ENCODE measurements around the gene RFLNA. TPM values are rescaled to one million over a fixed set of nuclear protein-coding genes. Genes with fewer than 3 reads are reported as not detected.

Gene RFLNA
- polyA plus RNA-seq, 1 donor (not counting 4 experiments of a cell fraction or from before 2014, with no cell fraction given): 1.1 TPM

- dilution Hi-C loops (cut with MboI; ENCODE audit: extremely low pct_ligation_motif_present, low sequenced_read_pairs): no loop called here
- no peaks in the 10 kb centered on the region for H3K9me3 ChIP-seq (ENCODE audit: control insufficient read depth, low read depth, low read length)
- FAIRE-seq (no peak), DNase-seq (ENCODE audit: low read depth, low spot score) (no peak)
- H3K27ac ChIP-seq (ENCODE audit: control insufficient read depth, insufficient read depth, low read length): no peak overlapping the region
- H2AFZ ChIP-seq (ENCODE audit: control insufficient read depth, low read length): no peak overlapping the region
- H3K36me3 ChIP-seq (ENCODE audit: control insufficient read depth in 2 of 2, extremely low read depth in 1 of 2, insufficient read depth in 2 of 2, low read length in 2 of 2): no peaks in the 10 kb centered on the region
- H3K4me3 ChIP-seq (ENCODE audit: control insufficient read depth in 2 of 3, extremely low read depth in 1 of 3, insufficient read depth in 2 of 3, low read depth in 1 of 3, low read length in 3 of 3): no peak overlapping the region
- H4K20me1 ChIP-seq (ENCODE audit: control insufficient read depth, extremely low read depth, insufficient read depth, low read length): no peaks in the 10 kb centered on the region
- TF ChIP-seq EZH2 (IDR thresholded peaks at IDR 0.05; ENCODE audit: low read length) (no peak), CTCF (optimal IDR thresholded peaks at IDR 0.05 in 1 of 3, IDR thresholded peaks at IDR 0.05 in 1 of 3, conservative IDR thresholded peaks at IDR 0.05 in 1 of 3; ENCODE audit: extremely low read depth in 1 of 3, insufficient read depth in 2 of 3, low read length in 3 of 3) (no peak)
- no peak overlapping the region for H3K9ac ChIP-seq (ENCODE audit: control insufficient read depth, extremely low read depth, insufficient read depth, low read length)
- H3K27me3 ChIP-seq (ENCODE audit: control insufficient read depth, extremely low read depth, insufficient read depth, low read length): peaks cover 32% of the 10 kb centered on the region
- H3K9me1 ChIP-seq (ENCODE audit: control insufficient read depth, extremely low read depth, insufficient read depth, low read length): no peaks in the 10 kb centered on the region
- H3K79me2 ChIP-seq (ENCODE audit: control insufficient read depth, insufficient read depth, low read length): no peaks in the 10 kb centered on the region
- H3K4me2 ChIP-seq (ENCODE audit: control insufficient read depth, extremely low read depth, insufficient read depth, low read depth, low read length): no peak overlapping the region
- no peaks in the 10 kb centered on the region for H3K4me1 ChIP-seq (ENCODE audit: control insufficient read depth, extremely low read depth, insufficient read depth, low read length)
Measured at GRCh38 chr12:124252964-124253363, 41.9 kb upstream of the RFLNA start.

DNA sequence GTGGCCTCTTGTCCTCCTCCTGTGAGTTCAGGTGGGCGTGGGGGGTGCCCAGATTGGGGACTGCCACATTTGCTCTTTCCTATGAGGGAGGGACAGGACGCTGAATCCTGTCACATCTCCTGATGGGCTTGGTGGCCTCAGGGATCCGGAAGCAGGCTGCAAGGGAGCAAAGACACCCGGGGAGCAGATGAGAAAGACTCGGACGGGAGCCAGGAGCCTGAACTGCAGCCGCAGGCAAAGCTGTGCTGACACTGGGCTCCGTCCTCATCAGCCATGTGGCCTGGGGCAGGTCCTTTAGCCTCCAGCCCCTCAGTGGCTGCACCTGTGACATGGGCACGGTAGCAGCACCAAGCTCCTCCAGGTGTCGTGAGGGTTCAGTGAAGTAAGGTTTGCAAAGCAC is 40.8 kb upstream of the RFLNA start:
- Histone ChIP-seq H2AFZ (ENCODE audit: control insufficient read depth, low read length) (no peak overlapping the region), H3K9me1 (ENCODE audit: control insufficient read depth, extremely low read depth, insufficient read depth, low read length) (no peaks in the 10 kb centered on the region), H3K4me3 (ENCODE audit: control insufficient read depth in 2 of 3, extremely low read depth in 1 of 3, insufficient read depth in 2 of 3, low read depth in 1 of 3, low read length in 3 of 3) (no peak overlapping the region), H3K27me3 (ENCODE audit: control insufficient read depth, extremely low read depth, insufficient read depth, low read length) (peaks cover 41% of the 10 kb centered on the region), H3K36me3 (ENCODE audit: control insufficient read depth in 2 of 2, extremely low read depth in 1 of 2, insufficient read depth in 2 of 2, low read length in 2 of 2) (no peaks in the 10 kb centered on the region), H3K4me2 (ENCODE audit: control insufficient read depth, extremely low read depth, insufficient read depth, low read depth, low read length) (no peak overlapping the region), H3K9me3 (ENCODE audit: control insufficient read depth, low read depth, low read length) (no peaks in the 10 kb centered on the region), H3K9ac (ENCODE audit: control insufficient read depth, extremely low read depth, insufficient read depth, low read length) (no peak overlapping the region), H3K4me1 (ENCODE audit: control insufficient read depth, extremely low read depth, insufficient read depth, low read length) (no peaks in the 10 kb centered on the region), H3K79me2 (ENCODE audit: control insufficient read depth, insufficient read depth, low read length) (no peaks in the 10 kb centered on the region), H4K20me1 (ENCODE audit: control insufficient read depth, extremely low read depth, insufficient read depth, low read length) (no peaks in the 10 kb centered on the region), H3K27ac (ENCODE audit: control insufficient read depth, insufficient read depth, low read length) (no peak overlapping the region)
- DNase-seq (ENCODE audit: low read depth, low spot score): no peak
- FAIRE-seq: no peak
- dilution Hi-C loops (cut with MboI; ENCODE audit: extremely low pct_ligation_motif_present, low sequenced_read_pairs): no loop called here
- TF ChIP-seq EZH2 (IDR thresholded peaks at IDR 0.05; ENCODE audit: low read length): no peak
- TF ChIP-seq CTCF (optimal IDR thresholded peaks at IDR 0.05 in 1 of 3, IDR thresholded peaks at IDR 0.05 in 1 of 3, conservative IDR thresholded peaks at IDR 0.05 in 1 of 3; ENCODE audit: extremely low read depth in 1 of 3, insufficient read depth in 2 of 3, low read length in 3 of 3): no peak
